NCI-H2196 (cell line): ENCODE results near the gene SPIRE1.
"Not testable (repeated sequence)": the region's sequence is repeated elsewhere in the genome, so short reads cannot be mapped to it uniquely, and the experiment has no call there.

Experiments used
- DNase-seq: peaks from one replicate; lab custom pipeline; 2025; ENCODE audit not compliant: unreplicated experiment; lab: John Stamatoyannopoulos, UW

Gene SPIRE1

DNA sequence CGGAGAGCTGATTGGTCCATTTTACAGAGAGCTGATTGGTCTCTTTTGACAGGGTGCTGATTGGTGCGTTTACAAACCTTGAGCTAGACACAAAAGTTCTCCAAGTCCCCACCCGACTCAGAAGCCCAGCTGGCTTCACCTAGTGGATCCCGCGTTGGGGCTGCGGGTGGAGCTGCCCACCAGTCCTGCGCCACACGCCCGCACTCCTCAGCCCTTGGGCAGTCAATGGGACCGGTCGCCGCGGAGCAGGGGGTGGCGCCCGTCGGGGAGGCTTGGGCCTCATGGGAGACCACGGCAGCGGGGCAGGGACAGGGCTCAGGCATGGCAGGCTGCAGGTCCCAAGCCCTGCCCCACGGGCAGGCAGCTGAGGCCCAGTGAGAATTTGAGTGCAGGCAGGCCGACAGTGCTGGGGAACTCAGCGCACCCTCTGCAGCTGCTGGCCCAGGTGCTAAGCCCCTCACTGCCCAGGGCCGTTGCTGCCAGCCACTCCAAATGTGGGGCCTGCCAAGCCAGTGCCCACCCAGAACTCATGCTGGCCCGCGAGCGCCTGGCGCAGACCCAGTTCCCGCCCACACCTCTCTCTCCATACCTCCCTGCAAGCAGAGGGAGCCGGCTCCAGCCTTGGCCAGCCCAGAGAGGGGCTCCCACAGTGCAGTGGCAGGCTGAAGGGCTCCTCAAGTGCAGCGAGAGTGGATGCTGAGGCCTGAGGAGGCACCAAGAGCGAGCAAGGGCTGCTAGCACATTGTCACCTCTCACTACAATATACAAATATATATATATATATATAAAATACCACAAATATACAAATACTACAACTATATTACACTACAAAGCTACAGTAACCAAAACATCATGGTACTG is 100.7 kb downstream of the SPIRE1 start:
- no peak for DNase-seq

- DNase-seq = no peak
These were observed 103.0 kb downstream of the SPIRE1 start for GRCh38 chr18:12554796-12555388.

- no peak for DNase-seq
These were observed 105.0 kb downstream of the SPIRE1 start for GRCh38 chr18:12552879-12553242.

DNA sequence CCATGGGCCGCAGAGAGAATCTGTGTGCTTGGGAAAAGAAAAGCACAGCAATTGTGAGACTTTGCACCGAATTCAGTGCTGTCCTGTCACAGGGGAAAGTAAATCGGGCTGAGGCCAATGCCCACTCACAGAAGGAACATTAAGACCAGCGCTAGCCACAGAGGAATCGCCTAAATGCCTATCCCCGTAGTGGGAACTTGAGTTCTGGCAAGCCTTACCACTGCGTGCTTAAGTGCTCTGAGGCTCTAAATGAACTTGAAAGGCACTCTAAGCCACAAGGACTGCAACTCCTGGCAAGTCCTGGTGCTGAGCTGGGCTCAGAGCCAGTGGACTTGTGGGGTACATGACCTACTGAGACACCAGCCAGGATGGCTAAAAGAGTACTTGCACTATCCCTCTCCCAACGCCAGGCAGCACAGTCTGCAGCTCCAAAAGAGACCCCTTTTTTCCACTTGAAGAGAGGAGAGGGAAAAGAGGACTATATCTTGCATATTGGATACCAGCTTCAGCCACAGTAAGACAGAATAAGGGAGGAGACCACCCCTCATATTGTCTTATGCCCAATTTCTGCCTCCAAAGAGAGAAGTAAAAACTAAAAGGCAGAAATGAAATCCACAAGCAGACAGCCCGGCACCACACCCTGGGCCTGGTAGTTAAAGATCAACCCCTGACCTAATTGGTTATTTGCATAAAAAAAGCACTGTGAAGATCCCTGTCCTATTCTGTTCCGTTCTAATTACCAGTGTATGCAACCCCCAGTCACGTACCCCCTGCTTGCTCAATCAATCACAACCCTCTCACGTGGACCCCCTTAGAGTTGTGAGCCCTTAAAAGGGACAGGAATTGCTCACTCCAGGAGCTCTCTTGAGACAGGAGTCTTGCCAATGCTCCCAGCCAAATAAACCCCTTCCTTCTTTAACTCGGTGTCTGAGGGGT is 105.7 kb downstream of the SPIRE1 start:
- DNase-seq = peak; percentile 65

DNA sequence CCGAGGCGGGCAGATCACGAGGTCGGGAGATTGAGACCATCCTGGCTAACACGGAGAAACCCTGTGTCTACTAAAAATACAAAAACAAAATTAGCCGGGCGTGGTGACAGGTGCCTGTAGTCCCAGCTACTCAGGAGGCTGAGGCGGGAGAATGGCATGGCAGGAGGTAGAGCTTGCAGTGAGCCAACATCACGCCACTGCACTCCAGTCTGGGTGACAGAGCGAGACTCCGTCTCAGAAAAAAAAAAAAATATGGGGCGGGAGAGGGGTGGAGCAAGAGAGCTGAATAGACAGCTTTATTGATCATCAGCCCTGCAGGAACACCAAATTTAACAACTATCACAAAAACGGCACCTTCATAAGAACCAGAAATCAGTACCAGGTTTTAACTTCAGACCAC is 106.4 kb downstream of the SPIRE1 start:
- not testable (repeated sequence) for DNase-seq

- DNase-seq = no peak
These were observed 114.2 kb downstream of the SPIRE1 start for GRCh38 chr18:12543697-12544096.

GRCh38 chr18:12540751-12541150 is 117.2 kb downstream of the SPIRE1 start:
- DNase-seq = no peak

DNA sequence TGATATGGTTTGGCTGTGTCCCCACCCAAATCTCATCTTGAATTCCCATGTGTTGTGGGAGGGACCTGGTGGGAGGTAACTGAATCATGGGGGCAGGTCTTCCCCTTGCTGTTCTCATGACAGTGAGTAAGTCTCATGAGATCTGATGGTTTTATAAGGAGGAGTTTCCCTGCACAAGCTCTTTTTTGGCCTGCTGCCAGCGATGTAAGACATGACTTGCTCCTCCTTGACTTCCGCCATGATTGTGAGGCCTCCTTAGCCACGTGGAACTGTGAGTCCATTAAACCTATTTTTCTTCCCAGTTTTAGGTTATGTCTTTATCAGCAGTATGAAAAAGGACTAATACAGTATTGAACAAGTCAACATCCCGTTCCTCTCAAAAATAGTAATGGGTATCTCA is 118.7 kb downstream of the SPIRE1 start:
- DNase-seq = peak; percentile 40

DNA sequence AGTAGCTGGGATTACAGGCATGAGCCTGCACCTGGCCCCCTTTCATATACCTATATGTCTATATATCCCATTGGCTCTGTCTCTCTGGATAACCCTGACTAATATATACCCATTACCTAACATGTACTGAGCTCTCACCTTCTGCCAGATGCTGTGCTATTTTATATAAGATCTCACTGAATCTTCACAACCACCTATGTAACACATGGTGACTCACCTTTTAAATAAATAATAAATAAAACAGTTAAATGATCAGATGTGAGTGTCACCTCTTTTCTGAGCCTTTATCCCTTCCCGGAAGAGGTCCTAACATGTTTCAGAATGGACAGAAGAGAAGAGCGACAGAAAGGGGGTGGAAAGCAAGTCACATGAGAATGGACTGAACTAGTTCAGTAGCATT is 123.1 kb downstream of the SPIRE1 start:
- no peak for DNase-seq

GRCh38 chr18:12532661-12533060 is 125.2 kb downstream of the SPIRE1 start:
- DNase-seq = no peak

DNA sequence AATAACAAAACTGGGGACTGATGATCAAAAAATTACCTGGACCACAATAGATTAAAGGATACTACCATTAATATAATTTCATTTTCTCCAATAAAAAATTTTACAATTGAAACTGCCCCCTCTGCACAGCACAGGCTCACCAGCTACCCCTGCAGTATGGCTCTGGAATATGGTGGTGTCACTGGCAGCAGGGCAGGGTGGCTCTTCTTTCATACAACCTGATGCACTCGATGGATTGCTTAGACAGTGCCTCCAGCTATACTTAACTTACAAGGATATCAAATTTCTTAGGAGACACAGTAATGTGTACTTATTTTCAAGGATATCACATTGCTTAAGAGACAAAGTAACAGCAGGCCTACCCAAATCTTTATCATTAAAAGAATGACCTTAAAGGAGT is 126.2 kb downstream of the SPIRE1 start:
- DNase-seq = no peak

DNA sequence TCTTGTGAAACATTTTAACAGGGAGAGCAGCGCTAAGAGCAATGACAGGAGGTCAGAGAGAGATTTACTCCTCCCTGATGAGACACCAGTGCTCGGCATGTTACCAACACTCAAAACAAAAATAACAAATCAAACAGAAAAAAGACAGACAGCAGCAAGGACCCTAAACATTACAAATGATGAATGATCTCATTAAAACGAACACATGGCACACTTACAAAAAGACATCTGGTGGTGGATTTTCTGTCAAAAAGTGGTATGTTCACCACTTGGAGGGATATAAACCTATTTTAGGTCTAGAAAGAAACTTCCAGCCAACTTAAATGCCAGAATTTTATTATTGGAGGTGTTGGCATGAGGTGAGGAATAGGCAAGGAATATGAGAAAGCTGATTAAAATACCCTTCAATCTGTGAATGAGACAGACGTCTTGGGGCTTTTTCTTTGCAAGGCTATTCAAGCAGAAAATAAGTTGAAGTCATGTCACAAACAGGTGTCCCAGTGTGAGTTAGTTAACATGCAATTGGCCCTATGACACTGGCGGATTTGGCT is 137.4 kb downstream of the SPIRE1 start:
- DNase-seq = no peak

DNA sequence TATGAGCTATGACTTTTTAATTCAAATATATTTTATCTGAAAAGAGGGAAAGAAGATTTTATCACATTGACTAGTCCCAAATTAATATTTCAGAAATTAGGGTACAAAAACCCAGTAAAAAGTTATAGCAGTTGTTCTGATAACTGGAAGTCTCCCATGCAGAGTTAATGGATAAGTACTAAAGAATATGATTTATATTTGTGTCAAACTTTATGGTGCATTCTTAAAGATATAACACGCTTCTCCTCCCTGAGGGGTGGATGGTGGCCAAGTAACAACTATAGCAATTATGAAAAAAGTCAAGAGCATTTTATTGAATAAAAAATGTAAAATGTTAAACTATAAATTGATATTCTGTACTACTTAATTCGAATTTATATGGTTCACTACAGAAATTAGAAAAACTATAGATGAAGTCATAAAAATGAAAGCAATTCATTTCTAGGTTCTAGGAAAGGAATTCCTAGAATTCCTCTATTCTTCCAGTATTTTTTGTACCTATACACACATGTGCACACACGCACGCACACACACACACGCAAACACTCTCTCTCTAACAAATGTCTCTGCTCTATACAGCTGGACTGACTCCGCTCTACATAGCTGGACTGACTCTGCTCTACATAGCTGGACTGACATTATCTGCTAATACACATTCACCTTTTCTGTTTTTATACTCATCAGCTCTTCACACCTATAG is 138.9 kb downstream of the SPIRE1 start:
- DNase-seq = no peak

DNA sequence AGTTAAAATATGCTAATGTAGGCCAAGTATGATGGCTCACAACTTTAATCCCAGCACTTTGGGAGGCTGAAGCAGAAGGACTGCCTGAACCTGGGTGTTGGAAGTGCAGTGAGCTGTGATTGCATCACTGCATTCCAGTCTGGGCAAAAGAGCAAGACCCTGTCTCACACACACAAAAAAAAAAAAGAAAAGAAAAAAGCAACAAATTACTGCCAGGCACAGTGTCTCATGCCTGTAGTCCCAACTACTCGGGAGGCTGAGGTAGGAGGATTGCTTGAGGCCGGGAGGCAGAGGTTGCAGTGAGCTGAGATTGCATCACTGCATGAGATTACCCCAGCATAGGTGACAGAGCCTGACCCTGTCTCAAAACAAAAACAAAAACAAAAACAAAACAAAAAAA is 139.6 kb downstream of the SPIRE1 start:
- no peak for DNase-seq

DNA sequence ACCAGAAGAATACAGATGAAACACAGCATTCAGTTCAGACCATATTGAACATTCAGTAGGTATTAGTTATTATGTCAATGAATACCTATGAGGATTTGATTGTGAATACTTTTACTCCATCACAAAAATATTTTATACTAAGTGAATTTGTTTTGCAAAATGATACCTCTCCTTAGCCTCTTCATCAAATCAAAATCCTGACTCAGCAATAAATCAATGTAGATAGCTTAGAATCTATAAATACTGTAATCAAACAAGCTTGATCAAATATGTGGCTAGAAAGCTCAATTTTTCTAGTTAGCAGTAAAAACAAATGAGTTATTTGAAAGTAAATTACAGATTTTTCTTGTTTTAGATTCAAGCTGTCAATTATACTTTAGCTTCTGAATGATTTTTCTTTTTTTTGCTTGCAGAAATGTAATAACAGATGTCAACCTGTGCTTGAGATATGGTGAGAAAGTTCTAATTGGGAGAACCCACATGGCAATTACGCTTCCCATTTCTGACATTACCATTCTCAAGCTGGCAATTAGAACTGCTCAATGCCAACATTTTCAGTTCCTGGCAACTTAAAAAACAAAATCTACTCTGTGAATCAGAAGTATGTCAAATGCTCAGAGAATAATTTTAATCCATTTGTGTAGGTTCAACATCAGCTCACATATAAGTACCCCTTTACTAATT is 140.6 kb downstream of the SPIRE1 start:
- DNase-seq = no peak

GRCh38 chr18:12516049-12516630 is 141.8 kb downstream of the SPIRE1 start:
- DNase-seq = no peak

GRCh38 chr18:12515550-12515949 is 142.4 kb downstream of the SPIRE1 start:
- no peak for DNase-seq

- no peak for DNase-seq
These were observed 150.9 kb downstream of the SPIRE1 start for GRCh38 chr18:12507007-12507406.

DNA sequence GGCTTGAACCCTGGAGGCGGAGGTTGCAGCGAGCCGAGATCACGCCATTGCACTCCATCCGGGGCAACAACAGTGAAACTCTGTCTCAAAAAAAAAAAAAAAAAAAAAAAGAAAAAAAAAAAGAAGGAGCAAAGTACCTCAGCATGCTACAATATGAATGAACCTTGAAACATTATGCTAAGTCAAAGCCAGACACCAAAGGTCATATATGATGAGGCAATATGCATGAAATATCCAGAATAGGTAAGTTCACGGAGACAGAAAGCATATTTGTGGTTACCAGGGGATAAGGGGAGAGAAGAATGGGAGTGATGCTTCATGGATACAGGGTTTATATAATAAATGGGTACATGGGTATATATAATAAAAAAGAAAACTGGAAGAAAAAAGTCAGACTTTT is 156.9 kb downstream of the SPIRE1 start:
- no peak for DNase-seq

- no peak for DNase-seq
These were observed 160.1 kb downstream of the SPIRE1 start for GRCh38 chr18:12497839-12498238.
